Activated naive CD8-positive, alpha-beta T cell treated with anti-CD3 and anti-CD28 coated beads, Interleukin-2, amount 10 ng/mL, durations not matched to agents 7 days and 5 days (primary cell): Measurements from ENCODE around the gene SORBS2. TPM values are rescaled to one million over a fixed set of nuclear protein-coding genes. Genes with fewer than 3 reads are reported as not detected.

Experiments
- ATAC-seq: fragments of 150-1000 bp; cut with Tn5 transposase; one replicate; pipeline ENCODE4 v1.10.0; 2021; ENCODE audit warnings: low read depth, moderate library complexity
- POLR2A ChIA-PET: fragments of 350-600 bp; sonication (Branson Sonifier 250); formaldehyde crosslinking; loops from one replicate; lab custom pipeline; 2021; ENCODE audit warnings: antibody characterized with exemption; lab: Charles Lee
- DNase-seq: peaks from one replicate; pipeline ENCODE4 v3.0.0; 2021
- H3K27ac Mint-ChIP-seq: one replicate; pipeline ENCODE4 v1.8.0; 2022; ENCODE audit warnings: mild to moderate bottlenecking, mixed read lengths
- H3K27me3 Mint-ChIP-seq: one replicate; pipeline ENCODE4 v1.8.0; 2022; ENCODE audit warnings: mild to moderate bottlenecking, moderate library complexity, mixed read lengths
- H3K36me3 Mint-ChIP-seq: one replicate; pipeline ENCODE4 v1.8.0; 2021; ENCODE audit warnings: mild to moderate bottlenecking, mixed read lengths
- H3K4me1 Mint-ChIP-seq: one replicate; pipeline ENCODE4 v1.8.0; 2021; ENCODE audit warnings: mixed read lengths
- H3K4me3 Mint-ChIP-seq: one replicate; pipeline ENCODE4 v1.8.0; 2022; ENCODE audit warnings: mild to moderate bottlenecking, moderate library complexity, mixed read lengths
- H3K9me3 Mint-ChIP-seq: one replicate; pipeline ENCODE4 v1.8.0; 2021; ENCODE audit warnings: mixed read lengths
- total RNA-seq, 2 experiments: library from RNA; stranded (reverse); gene quantifications; one replicate each; pipeline ENCODE4 v1.2.3, GENCODE V29; 2021

SORBS2 gene
- total RNA-seq, 2 experiments from 2014 or later: not detected

DNA sequence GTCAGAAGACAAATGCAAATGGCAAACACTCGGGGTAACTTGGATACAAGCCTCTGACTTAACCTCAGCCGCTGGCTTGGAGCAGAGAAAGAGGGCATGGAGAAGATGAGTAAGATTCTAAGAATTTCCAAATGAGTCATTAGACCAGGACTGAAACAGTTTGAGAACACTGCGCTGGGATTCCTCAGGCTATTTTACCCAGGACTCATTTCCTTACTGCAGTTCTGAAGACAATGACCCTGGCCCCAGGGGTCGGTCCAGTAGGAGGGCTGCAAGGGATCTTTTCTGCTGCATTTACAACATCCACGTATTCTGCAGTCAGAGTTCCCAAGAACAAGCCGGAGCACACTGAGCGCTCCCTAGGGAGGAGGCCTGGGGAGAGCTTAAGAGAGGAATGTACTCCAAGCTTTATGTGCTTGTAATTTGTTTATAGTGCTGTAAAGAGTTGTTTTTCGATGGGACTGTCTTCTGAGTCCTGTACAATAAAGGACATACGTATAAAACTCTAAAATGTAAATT lies 27.3 kb upstream of the SORBS2 start:
- Mint-ChIP-seq H3K4me3 (no peak overlapping the region), H3K9me3 (no peaks in the 10 kb centered on the region), H3K27ac (no peak overlapping the region), H3K36me3 (no peaks in the 10 kb centered on the region), H3K4me1 (no peaks in the 10 kb centered on the region), H3K27me3 (no peaks in the 10 kb centered on the region)
- ATAC-seq: no peak
- no peak for DNase-seq
- POLR2A ChIA-PET: no interaction called here

DNA sequence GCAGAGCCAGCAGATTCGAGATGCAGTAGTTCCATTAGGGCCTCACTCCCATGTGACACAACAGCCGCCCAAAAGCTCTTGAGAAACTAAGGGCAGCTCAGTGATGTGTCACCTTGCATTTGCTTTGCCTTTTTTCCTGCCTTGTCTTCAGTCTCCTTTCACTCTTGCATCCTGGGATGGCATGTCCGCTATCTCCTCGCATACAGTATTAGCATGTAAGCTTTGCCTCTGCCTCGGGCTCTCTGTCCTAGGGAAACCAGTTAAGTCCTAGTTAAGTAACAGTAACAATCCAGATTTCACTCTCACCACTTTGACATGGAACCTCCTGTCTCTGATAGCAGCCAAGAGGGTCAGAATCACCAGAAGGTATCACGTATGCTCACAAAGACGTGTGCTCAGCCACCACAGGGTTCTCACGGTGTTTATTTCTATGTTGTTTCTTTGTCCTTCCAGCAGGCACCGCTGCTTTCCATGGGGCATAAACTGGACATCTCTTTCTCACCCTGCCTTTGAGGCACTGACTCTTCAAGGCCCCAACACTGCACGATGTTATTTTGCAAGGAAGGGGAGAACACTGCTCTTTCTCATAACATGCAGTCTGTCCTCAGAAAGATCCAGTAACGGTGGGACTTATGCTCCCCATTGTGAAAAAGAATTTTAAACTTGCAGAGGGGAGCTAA lies 26.7 kb upstream of the SORBS2 start:
- H3K4me3 Mint-ChIP-seq: no peak overlapping the region

DNA sequence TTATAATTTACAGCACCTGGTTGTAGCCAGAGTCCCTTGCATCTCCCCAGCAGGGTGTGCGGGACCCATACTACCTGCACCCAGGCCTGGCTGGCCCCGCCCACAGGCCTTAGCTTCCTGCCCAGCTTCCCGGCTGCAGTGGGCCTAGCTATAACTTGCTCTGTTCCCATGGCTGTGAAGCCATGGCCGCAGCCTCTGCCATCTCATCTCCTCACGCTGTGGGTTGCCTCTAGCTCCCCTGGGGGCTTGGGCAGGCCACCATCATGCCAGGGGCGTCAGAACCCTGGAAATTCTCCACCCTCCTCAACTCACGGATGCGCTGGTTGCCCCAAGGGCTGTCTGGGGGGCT lies 26.1 kb upstream of the SORBS2 start:
- H3K27me3 Mint-ChIP-seq: no peaks in the 10 kb centered on the region
- H3K27ac Mint-ChIP-seq: no peak overlapping the region
- H3K4me1 Mint-ChIP-seq: no peaks in the 10 kb centered on the region
- DNase-seq (no peak), ATAC-seq (no peak)
- POLR2A ChIA-PET: no interaction called here
- H3K36me3 Mint-ChIP-seq: no peaks in the 10 kb centered on the region
- no peaks in the 10 kb centered on the region for H3K9me3 Mint-ChIP-seq
- H3K4me3 Mint-ChIP-seq: no peak overlapping the region

More for the DNA sequence above, 26.7 kb upstream of the SORBS2 start:
- H3K9me3 Mint-ChIP-seq: no peaks in the 10 kb centered on the region
- no peaks in the 10 kb centered on the region for H3K4me1 Mint-ChIP-seq
- H3K27ac Mint-ChIP-seq: no peak overlapping the region
- no peak for ATAC-seq
- no peak for DNase-seq
- H3K27me3 Mint-ChIP-seq: no peaks in the 10 kb centered on the region
- H3K36me3 Mint-ChIP-seq: no peaks in the 10 kb centered on the region
- POLR2A ChIA-PET: no interaction called here

DNA sequence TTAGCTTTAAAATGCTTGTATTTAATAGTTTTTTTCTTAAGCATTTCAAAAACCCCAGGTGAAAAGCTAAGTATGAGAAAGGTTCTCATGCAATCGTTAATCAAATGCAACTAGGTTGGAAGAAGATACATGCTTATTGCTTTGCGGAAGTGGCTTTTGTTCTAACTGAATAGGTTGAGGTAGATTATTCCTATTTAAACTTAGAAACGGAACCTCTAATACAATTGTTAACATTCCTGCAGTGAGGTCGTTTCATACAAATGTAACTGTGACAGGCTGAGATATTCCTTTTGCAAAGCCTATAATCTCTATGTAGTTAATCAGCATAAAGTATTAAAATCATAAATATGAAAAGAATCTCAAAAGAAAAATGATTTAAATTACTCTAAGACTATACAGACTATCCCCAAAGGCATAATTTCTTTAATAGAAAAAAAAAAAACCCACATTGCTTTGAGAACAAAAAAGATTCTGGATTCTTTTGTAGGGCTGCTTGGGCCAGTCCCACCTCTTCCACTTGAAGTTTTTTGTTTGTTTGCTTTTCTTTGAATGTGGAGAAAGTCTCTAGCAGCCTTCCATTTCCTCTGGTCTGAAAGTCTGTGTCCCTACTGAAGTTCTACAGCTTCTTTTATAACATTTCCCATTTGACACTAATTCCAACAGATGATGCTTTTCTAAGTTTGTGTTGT lies 25.6 kb upstream of the SORBS2 start:
- no peaks in the 10 kb centered on the region for H3K9me3 Mint-ChIP-seq
- no peak overlapping the region for H3K4me3 Mint-ChIP-seq
- H3K4me1 Mint-ChIP-seq: no peaks in the 10 kb centered on the region
- DNase-seq: no peak
- POLR2A ChIA-PET: no interaction called here
- ATAC-seq: no peak
- no peaks in the 10 kb centered on the region for H3K27me3 Mint-ChIP-seq
- no peak overlapping the region for H3K27ac Mint-ChIP-seq
- no peaks in the 10 kb centered on the region for H3K36me3 Mint-ChIP-seq

DNA sequence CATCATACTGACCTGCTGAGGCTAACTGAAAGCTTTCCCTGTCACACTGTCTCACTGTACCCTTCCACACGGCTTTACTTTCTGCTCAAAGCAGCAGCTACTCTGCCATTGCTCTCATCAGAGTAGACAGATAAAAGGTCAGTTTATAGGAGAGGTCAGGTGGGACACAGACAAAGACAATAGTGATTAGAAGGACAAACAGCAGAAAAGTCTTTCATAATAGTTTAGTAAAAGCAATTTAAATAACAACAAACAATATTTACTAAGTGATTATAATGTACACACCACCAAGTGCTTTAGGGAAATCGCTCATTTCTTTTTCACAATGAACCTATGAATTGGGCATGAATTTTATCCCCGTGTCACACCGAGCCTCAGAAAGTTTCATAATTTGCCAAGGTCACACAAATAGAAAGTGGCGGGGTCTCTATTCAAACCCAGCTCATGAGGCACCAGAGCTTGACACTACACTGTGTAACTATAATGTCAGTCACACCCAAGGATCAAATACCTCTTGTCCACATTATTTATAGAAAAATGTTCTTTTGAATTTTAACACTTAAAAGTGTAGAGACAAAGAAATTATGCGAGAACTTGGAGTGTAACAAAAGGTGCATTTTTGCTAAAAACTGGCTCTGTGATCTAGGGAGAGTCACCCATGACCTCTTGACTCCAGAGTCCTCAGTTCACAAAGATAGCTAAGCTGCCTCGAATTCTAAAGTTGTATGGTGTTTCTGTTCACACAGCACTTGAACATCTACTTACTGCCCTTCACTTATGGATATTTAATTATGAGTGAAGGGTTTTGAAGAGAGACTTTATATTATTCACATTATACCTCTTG lies 24.5 kb upstream of the SORBS2 start:
- Mint-ChIP-seq H3K27me3 (no peaks in the 10 kb centered on the region), H3K4me3 (no peak overlapping the region), H3K4me1 (no peaks in the 10 kb centered on the region), H3K27ac (no peak overlapping the region), H3K36me3 (no peaks in the 10 kb centered on the region), H3K9me3 (no peaks in the 10 kb centered on the region)
- POLR2A ChIA-PET: no interaction called here
- DNase-seq: no peak
- ATAC-seq: no peak

DNA sequence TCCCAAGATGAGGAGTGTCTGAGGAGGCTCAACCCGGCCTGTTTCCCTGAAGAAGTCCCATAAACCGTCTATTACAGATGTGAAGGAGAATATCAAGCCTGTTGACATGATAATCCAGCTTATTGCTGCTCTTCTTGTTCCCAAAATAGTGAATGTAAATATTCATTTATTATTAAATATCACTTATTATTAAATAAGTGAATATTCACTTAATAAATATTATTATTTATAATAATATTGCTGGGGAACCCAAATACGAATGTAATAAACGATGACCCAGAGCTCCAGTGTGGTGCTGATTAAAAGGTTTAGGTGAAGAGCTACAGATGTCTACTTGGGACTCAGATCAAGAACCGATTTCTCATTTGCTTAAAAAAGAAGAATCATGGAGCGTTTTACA lies 23.8 kb upstream of the SORBS2 start:
- no peak overlapping the region for H3K4me3 Mint-ChIP-seq
- DNase-seq (no peak), ATAC-seq (no peak)
- H3K27ac Mint-ChIP-seq: no peak overlapping the region
- no peaks in the 10 kb centered on the region for H3K36me3 Mint-ChIP-seq
- POLR2A ChIA-PET: no interaction called here
- H3K27me3 Mint-ChIP-seq: peaks cover 2% of the 10 kb centered on the region
- H3K9me3 Mint-ChIP-seq: no peaks in the 10 kb centered on the region
- no peaks in the 10 kb centered on the region for H3K4me1 Mint-ChIP-seq

DNA sequence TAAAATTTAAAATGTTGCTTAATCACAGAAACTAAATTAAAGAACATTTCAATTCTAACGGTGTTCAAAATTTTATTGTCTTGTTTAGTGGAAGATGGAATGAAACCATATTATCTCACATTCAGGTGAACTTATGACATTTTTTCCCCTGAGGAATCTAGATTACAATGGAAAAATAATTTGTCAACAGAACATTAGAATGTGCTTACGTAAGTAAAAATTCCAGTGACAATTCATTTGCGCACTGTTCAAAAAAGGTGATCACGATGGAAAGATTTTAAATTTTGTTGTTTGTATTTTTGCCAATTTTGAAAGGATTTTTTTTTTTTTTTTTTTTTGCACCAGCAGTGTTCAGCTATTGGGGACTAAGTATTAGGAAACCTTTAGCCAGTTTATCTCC lies 23.3 kb upstream of the SORBS2 start:
- Mint-ChIP-seq H3K9me3 (no peaks in the 10 kb centered on the region), H3K4me3 (no peak overlapping the region), H3K4me1 (no peaks in the 10 kb centered on the region), H3K27me3 (peaks cover 2% of the 10 kb centered on the region), H3K27ac (no peak overlapping the region), H3K36me3 (no peaks in the 10 kb centered on the region)
- no peak for DNase-seq
- ATAC-seq: no peak
- POLR2A ChIA-PET: no interaction called here

DNA sequence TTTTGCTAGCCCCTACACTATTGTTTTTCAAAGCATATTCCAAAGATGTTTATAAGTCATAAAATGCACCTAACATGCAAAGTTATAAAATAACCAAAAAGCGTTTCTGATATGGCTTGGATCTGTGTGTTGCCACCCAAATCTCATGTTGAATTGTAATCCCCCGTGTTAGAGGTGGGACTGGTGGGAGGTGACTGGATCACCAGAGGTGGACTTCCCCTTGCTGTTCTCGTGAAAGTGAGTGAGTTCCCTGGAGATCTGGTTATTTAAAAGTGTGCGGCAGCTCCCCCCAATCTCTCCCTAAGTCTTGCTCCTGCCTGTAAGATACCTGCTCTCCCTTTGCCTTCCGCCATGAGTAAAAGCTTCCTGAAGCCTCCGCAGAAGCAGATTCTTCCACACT lies 22.8 kb upstream of the SORBS2 start:
- ATAC-seq (no peak), DNase-seq (no peak)
- POLR2A ChIA-PET: no interaction called here
- H3K27me3 Mint-ChIP-seq: peaks cover 2% of the 10 kb centered on the region
- H3K9me3 Mint-ChIP-seq: no peaks in the 10 kb centered on the region
- H3K4me3 Mint-ChIP-seq: no peak overlapping the region
- H3K27ac Mint-ChIP-seq: no peak overlapping the region
- no peaks in the 10 kb centered on the region for H3K4me1 Mint-ChIP-seq
- no peaks in the 10 kb centered on the region for H3K36me3 Mint-ChIP-seq

DNA sequence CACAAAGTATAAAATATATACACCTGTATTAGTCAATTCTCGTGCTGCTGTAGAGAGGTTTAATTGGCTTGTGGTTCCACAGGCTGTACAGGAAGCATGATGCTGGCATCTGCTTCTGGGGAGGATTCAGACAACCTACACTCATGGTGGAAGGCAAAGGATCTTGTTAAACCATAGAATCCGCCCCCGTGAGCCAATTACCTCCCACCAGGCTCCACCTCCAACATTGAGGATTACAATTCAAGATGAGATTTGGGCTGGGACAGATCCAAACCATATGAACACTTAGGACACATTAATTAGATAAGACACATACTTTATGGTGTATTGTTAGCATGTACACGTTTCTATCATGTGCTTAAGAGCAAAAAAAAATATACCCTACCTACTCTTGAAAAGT lies 22.1 kb upstream of the SORBS2 start:
- Mint-ChIP-seq H3K27ac (no peak overlapping the region), H3K36me3 (no peaks in the 10 kb centered on the region), H3K4me1 (no peaks in the 10 kb centered on the region), H3K9me3 (no peaks in the 10 kb centered on the region), H3K27me3 (peaks cover 2% of the 10 kb centered on the region), H3K4me3 (no peak overlapping the region)
- POLR2A ChIA-PET: no interaction called here
- no peak for DNase-seq
- no peak for ATAC-seq

DNA sequence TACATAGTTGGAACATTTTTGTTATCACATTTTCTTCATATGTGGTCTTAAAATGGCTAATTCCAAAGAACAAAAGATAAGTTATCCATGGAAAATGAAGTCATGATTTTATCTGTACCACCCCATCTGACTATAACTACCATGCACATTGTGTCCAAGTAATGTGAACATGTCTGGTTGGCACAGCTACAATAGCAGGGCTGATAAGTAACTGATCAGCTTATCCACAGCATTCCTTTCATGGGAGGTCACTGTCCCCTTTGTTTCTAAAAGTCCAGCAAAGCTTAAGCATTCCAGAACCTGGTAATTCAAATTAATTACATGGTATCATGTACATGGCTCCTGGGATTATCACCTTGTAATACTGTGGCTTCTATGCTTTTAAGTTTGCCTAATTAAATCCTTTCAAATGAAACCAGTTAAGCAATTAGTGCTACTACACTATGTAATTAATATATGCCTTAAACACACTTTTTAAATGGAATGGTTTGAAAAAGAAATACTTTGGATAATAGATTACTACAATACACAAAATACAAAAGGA lies 21.1 kb upstream of the SORBS2 start:
- Mint-ChIP-seq H3K27me3 (peaks cover 2% of the 10 kb centered on the region), H3K4me1 (no peaks in the 10 kb centered on the region), H3K4me3 (no peak overlapping the region), H3K9me3 (no peaks in the 10 kb centered on the region), H3K36me3 (no peaks in the 10 kb centered on the region), H3K27ac (no peak overlapping the region)
- POLR2A ChIA-PET: no interaction called here
- no peak for DNase-seq
- no peak for ATAC-seq

DNA sequence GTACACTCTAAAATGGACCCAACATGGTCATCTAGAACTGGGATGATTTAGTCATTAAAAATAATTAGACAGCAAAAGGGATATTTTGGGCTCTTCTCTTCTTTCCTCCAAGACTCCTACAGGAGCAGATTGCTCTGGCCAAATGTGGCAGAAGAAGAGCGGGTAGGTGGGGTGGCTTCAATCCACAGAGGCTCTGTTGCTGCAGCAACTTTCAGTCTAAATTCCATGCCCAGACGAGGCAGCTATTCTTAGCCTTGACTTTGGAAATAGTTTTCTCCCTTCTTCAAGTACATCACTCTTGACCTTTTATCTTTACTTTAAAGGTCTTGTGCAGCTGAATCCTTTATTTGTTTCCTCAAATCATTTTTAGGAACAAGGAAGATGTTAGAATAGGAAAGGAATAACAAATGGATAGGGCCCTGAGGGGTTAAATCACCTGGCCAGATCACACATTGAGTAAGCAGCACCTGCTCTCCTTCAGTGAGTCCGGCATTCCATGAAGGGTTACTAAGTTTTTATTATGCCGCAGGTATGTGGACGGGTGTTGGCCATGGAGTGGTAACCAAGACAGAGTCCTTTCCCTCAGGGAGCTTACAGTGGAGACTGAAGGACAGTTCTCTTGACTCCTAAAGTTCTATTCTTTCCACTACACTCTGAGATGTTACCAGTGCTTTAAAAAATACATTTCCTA lies 19.3 kb upstream of the SORBS2 start:
- Mint-ChIP-seq H3K27ac (no peak overlapping the region), H3K4me3 (no peak overlapping the region), H3K27me3 (peaks cover 2% of the 10 kb centered on the region), H3K36me3 (no peaks in the 10 kb centered on the region), H3K9me3 (peaks cover 2% of the 10 kb centered on the region), H3K4me1 (no peaks in the 10 kb centered on the region)
- no peak for ATAC-seq
- POLR2A ChIA-PET: no interaction called here
- no peak for DNase-seq

DNA sequence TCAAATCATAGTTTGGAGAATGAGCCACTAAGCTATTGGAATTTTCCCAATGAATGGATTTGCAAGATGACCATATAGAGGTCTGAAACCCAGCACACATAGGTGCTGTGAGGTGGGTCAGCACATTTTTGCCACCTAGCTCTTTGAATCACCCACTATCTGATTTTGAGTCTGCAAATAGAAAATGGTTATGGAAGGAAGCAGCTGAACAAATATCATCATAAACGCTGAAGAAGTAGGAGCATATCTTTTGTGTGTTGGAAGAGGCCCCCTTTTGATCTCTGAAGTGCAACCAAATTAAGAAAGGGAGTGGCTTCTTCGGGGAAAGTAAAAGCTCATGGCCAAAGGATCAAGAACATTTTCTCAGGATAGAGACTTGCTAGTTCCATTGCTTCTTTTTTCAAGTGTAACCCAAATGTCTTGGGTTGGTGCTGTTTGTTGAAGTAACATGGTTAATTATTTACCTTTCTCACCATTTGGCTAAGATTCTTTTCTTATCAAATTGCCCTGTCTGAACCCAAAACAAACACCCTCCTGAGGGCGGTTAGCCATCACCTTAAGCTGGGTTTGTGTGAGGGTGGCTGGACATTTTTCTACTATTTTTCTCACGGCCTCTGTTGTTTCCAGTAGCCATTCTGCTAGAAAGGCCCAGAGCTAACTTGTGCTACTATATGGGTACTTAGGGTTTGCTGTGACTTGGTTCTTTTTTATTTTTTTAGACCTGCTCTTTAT lies 18.4 kb upstream of the SORBS2 start:
- no peaks in the 10 kb centered on the region for H3K4me1 Mint-ChIP-seq
- DNase-seq: no peak
- peaks cover 2% of the 10 kb centered on the region for H3K27me3 Mint-ChIP-seq
- ATAC-seq: no peak
- peaks cover 2% of the 10 kb centered on the region for H3K9me3 Mint-ChIP-seq
- POLR2A ChIA-PET: no interaction called here
- H3K36me3 Mint-ChIP-seq: no peaks in the 10 kb centered on the region
- no peak overlapping the region for H3K27ac Mint-ChIP-seq
- H3K4me3 Mint-ChIP-seq: no peak overlapping the region
